HEK293 (cell line): ENCODE measurements around the gene PFN1.

Experiments used
- CTCF ChIA-PET: fragments of 350-600 bp; formaldehyde crosslinking; extraction: SDS; loops from one replicate; lab custom pipeline; 2021; ENCODE audit warnings: antibody characterized with exemption; lab: Yijun Ruan, JAX
- POLR2A ChIA-PET: fragments of 300-600 bp; formaldehyde crosslinking; extraction: SDS; loops from one replicate; lab custom pipeline; 2020; ENCODE audit warnings: antibody characterized with exemption, inconsistent platforms; lab: Yijun Ruan, JAX
- H3K27ac ChIP-seq: fragments of 200-500 bp; sonication (Bioruptor generic); 2 replicates; pipeline ENCODE4 v1.5.1; 2014; ENCODE audit warnings: low read depth, low read length, control low read depth, inconsistent platforms; ENCODE audit errors: extremely low read depth
- H3K36me3 ChIP-seq, 2 experiments: fragments of 200-500 bp in 1 of 2; sonication (Bioruptor generic) in 1 of 2; 1 replicate in 1 of 2; 2 replicates in 1 of 2; pipeline ENCODE4 v1.5.1; 2014 to 2017; ENCODE audit warnings: inconsistent platforms in 2 of 2, low read length in 2 of 2; ENCODE audit not compliant: control insufficient read depth in 2 of 2, insufficient read depth in 1 of 2
- H3K4me1 ChIP-seq: fragments of 200-500 bp; sonication (Bioruptor generic); 2 replicates; pipeline ENCODE4 v1.5.1; 2014; ENCODE audit warnings: mild to moderate bottlenecking, low read length, inconsistent platforms; ENCODE audit not compliant: control insufficient read depth, insufficient read depth
- H3K4me3 ChIP-seq: 2 replicates; pipeline ENCODE4 v1.5.1; 2011; ENCODE audit warnings: low read depth, mild to moderate bottlenecking, control low read depth, low read length, moderate library complexity
- H3K9me3 ChIP-seq: fragments of 200-500 bp; sonication (Bioruptor generic); 2 replicates; pipeline ENCODE4 v1.5.1; 2014; ENCODE audit warnings: low read depth, low read length, inconsistent platforms; ENCODE audit not compliant: control insufficient read depth, insufficient read depth
- GLI2 ChIP-seq: fragments of 450-650 bp; formaldehyde crosslinking; IDR thresholded peaks from 2 replicates; pipeline ENCODE4; 2017; ENCODE audit warnings: missing biosample characterization, missing genetic modification characterization, low read depth, borderline replicate concordance
- HOXD13 ChIP-seq: sonication (generic); formaldehyde crosslinking; IDR thresholded peaks from 2 replicates; pipeline ENCODE4 v1.8.0; 2022; ENCODE audit warnings: missing genetic modification reagents, borderline replicate concordance
- IKZF3 ChIP-seq: fragments of 450-650 bp; IDR thresholded peaks from 2 replicates; pipeline ENCODE4 v1.5.0; 2018; ENCODE audit warnings: missing biosample characterization, mild to moderate bottlenecking, missing genetic modification characterization, moderate library complexity
- KLF10 ChIP-seq: fragments of 450-650 bp; IDR thresholded peaks from 2 replicates; pipeline ENCODE4 v1.5.1; 2018; ENCODE audit warnings: missing biosample characterization, mild to moderate bottlenecking, missing genetic modification characterization
- OSR2 ChIP-seq: fragments of 450-650 bp; formaldehyde crosslinking; IDR thresholded peaks from 2 replicates; pipeline ENCODE4 v1.5.1; 2016; ENCODE audit warnings: missing biosample characterization, missing genetic modification characterization
- PRDM4 ChIP-seq: fragments of 450-650 bp; formaldehyde crosslinking; IDR thresholded peaks from 2 replicates; pipeline ENCODE4 v1.5.1; 2017; ENCODE audit warnings: missing biosample characterization, missing genetic modification characterization
- PRDM6 ChIP-seq: fragments of 450-650 bp; formaldehyde crosslinking; IDR thresholded peaks from 2 replicates; pipeline ENCODE4 v1.5.1; 2017; ENCODE audit warnings: missing biosample characterization, missing genetic modification characterization
- ZBTB10 ChIP-seq: fragments of 450-650 bp; formaldehyde crosslinking; IDR thresholded peaks from 2 replicates; pipeline ENCODE4 v1.5.1; 2016; ENCODE audit warnings: missing biosample characterization, missing genetic modification characterization
- ZFP3 ChIP-seq: fragments of 450-650 bp; formaldehyde crosslinking; IDR thresholded peaks from 2 replicates; pipeline ENCODE4 v1.5.1; 2016; ENCODE audit warnings: low read depth, missing biosample characterization, missing genetic modification characterization
- ZNF148 ChIP-seq: fragments of 450-650 bp; formaldehyde crosslinking; IDR thresholded peaks from 2 replicates; pipeline ENCODE4 v1.5.0; 2017; ENCODE audit warnings: missing biosample characterization, missing genetic modification characterization, borderline replicate concordance
- ZNF302 ChIP-seq: fragments of 450-650 bp; formaldehyde crosslinking; IDR thresholded peaks from 2 replicates; pipeline ENCODE4 v1.5.1; 2016; ENCODE audit warnings: missing biosample characterization, missing genetic modification characterization, low read depth
- ZNF394 ChIP-seq: fragments of 450-650 bp; formaldehyde crosslinking; IDR thresholded peaks from 2 replicates; pipeline ENCODE4 v1.5.1; 2016; ENCODE audit warnings: missing biosample characterization, missing genetic modification characterization, mild to moderate bottlenecking, moderate library complexity, borderline replicate concordance
- ZNF398 ChIP-seq: fragments of 450-650 bp; formaldehyde crosslinking; IDR thresholded peaks from 2 replicates; pipeline ENCODE4 v1.5.1; 2017; ENCODE audit warnings: missing biosample characterization, missing genetic modification characterization
- ZNF501 ChIP-seq: fragments of 450-650 bp; formaldehyde crosslinking; IDR thresholded peaks from 2 replicates; pipeline ENCODE4 v1.5.1; 2016; ENCODE audit warnings: missing biosample characterization, missing genetic modification characterization
- ZNF510 ChIP-seq: fragments of 450-650 bp; formaldehyde crosslinking; IDR thresholded peaks from 2 replicates; pipeline ENCODE4 v1.5.1; 2018; ENCODE audit warnings: mild to moderate bottlenecking, missing genetic modification characterization, missing biosample characterization; ENCODE audit not compliant: insufficient replicate concordance
- ZNF645 ChIP-seq: fragments of 450-650 bp; formaldehyde crosslinking; IDR thresholded peaks from 2 replicates; pipeline ENCODE4; 2016; ENCODE audit warnings: missing biosample characterization, missing genetic modification characterization
- ZNF660 ChIP-seq: fragments of 450-650 bp; IDR thresholded peaks from 2 replicates; pipeline ENCODE4 v1.5.1; 2018; ENCODE audit warnings: missing biosample characterization, mild to moderate bottlenecking, missing genetic modification characterization
- ZNF677 ChIP-seq: fragments of 450-650 bp; IDR thresholded peaks from 2 replicates; pipeline ENCODE4 v1.5.0; 2018; ENCODE audit warnings: missing biosample characterization, mild to moderate bottlenecking, missing genetic modification characterization, moderate library complexity
- ZSCAN5A ChIP-seq: fragments of 450-650 bp; formaldehyde crosslinking; IDR thresholded peaks from 2 replicates; pipeline ENCODE4 v1.5.1; 2016; ENCODE audit warnings: missing biosample characterization, missing genetic modification characterization

Gene PFN1

GRCh38 chr17:4945176-4945943 is 3.0 kb downstream of the PFN1 start (continued):
- TF ChIP-seq PRDM4 (tag by site-specific recombination), result no peak
- TF ChIP-seq ZNF501 (tag by site-specific recombination), result 0 out of 2 replicates have a peak, but pooled peaks have one; percentile 40
- no peak for TF ChIP-seq HOXD13
- TF ChIP-seq ZBTB10 (tag by site-specific recombination), result peak; percentile 13; the same call in 1 of the 2 replicates
- peak; percentile 93 for TF ChIP-seq OSR2 (tag by site-specific recombination)
- TF ChIP-seq ZNF677 (tag by site-specific recombination), result no peak
- TF ChIP-seq ZNF660 (tag by site-specific recombination), result peak; percentile 82
- TF ChIP-seq IKZF3, result 0 out of 2 replicates have a peak, but pooled peaks have one; percentile 6

- POLR2A ChIA-PET, result interaction anchor here (0.6 to 17.9 kb wide), 5 partner anchors 10 to 77 kb away, joined by 3 to 358 read pairs (median 8); partner anchors contain the start of genes GP1BA and SPAG7
- H3K36me3 ChIP-seq, result peaks cover 38 to 60% of the 10 kb centered on the region in 2 experiments
- TF ChIP-seq ZNF148, result no peak
- no peak for TF ChIP-seq KLF10
- 0 out of 2 replicates have a peak, but pooled peaks have one; percentile 49 for TF ChIP-seq ZNF394 (tag by site-specific recombination)
- TF ChIP-seq ZNF302, result no peak
- no peak for TF ChIP-seq ZNF398 (tag by site-specific recombination)
- TF ChIP-seq ZFP3 (tag by site-specific recombination), result no peak
- no peak for TF ChIP-seq PRDM6 (tag by site-specific recombination)
- no peak for TF ChIP-seq ZSCAN5A (tag by site-specific recombination)
- TF ChIP-seq ZNF645 (tag by site-specific recombination), result no peak
- no peak for TF ChIP-seq ZNF510 (tag by site-specific recombination)
- TF ChIP-seq GLI2 (tag by site-specific recombination), result no peak
Observed at GRCh38 chr17:4944554-4945175, 3.7 kb downstream of the PFN1 start.

More at GRCh38 chr17:4944554-4945175, 3.7 kb downstream of the PFN1 start:
- Histone ChIP-seq H3K4me3 (no peak overlapping the region), H3K9me3 (no peaks in the 10 kb centered on the region), H3K27ac (peak overlapping the region; percentile 99), H3K4me1 (peaks cover 19% of the 10 kb centered on the region)
- CTCF ChIA-PET, result interaction anchor here (0.6 to 1.3 kb wide), 3 partner anchors 22 to 118 kb away, joined by 3 to 5 read pairs (median 3); partner anchors contain the start of gene CHRNE
